ENCODE results near the gene WFDC6.

DNA sequence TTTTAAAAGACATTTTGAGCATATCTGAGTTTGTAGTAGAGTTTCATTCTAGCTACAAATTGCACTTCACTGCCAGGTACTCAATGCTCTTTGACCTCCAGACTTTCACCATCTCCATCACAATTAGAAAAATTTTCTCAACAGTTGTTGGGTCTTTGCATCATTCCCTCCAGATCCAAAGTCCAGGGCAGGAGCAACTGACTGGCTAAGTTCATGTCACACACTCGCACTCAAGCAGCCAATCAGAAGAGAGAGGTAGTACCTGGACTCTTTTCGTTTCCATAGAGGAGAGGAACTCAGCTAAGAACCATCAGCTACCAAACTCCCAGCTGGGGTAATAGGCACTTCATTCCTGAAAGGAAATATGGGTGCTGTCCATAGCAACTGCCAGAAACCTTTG lies 32.9 kb downstream of the WFDC6 start:
- TF ChIP-seq, protein P1, sequence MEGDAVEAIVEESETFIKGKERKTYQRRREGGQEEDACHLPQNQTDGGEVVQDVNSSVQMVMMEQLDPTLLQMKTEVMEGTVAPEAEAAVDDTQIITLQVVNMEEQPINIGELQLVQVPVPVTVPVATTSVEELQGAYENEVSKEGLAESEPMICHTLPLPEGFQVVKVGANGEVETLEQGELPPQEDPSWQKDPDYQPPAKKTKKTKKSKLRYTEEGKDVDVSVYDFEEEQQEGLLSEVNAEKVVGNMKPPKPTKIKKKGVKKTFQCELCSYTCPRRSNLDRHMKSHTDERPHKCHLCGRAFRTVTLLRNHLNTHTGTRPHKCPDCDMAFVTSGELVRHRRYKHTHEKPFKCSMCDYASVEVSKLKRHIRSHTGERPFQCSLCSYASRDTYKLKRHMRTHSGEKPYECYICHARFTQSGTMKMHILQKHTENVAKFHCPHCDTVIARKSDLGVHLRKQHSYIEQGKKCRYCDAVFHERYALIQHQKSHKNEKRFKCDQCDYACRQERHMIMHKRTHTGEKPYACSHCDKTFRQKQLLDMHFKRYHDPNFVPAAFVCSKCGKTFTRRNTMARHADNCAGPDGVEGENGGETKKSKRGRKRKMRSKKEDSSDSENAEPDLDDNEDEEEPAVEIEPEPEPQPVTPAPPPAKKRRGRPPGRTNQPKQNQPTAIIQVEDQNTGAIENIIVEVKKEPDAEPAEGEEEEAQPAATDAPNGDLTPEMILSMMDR (IDR thresholded peaks at IDR 0.05; ENCODE audit: low read depth, low read length, poor library complexity, severe bottlenecking): no peak
- no peak for TF ChIP-seq EZH2phosphoT487 (IDR thresholded peaks at IDR 0.05; ENCODE audit: borderline replicate concordance, low read length)

Measured in DOHH2 (cell line).